Stimulated activated CD4-positive, alpha-beta T cell treated with anti-CD3 and anti-CD28 coated beads, Interleukin-4, amount 100 ng/mL, for 4 hours (primary cell): ENCODE results near the gene LMOD1.
A peak's percentile ranks its signal among the peaks of the same experiment; 100 is the strongest.
"Not testable (repeated sequence)": the region's sequence is repeated elsewhere in the genome, so short reads cannot be mapped to it uniquely, and the experiment has no call there.

Source experiments
- DNase-seq, 2 experiments: peaks; one replicate each; pipeline ENCODE4 v3.0.0-alpha.2; 2020

The LMOD1 gene

GRCh38 chr1:201890806-201891450 is 55.4 kb downstream of the LMOD1 start:
- no peak for DNase-seq

- DNase-seq = no peak
Observed at GRCh38 chr1:201890223-201890622, 56.1 kb downstream of the LMOD1 start.

GRCh38 chr1:201889090-201889968 is 57.0 kb downstream of the LMOD1 start:
- no peak for DNase-seq

- peak in 1 of 2 experiments; percentile 8 for DNase-seq
Observed at GRCh38 chr1:201888282-201889089, 57.9 kb downstream of the LMOD1 start, which contains the start of gene SHISA4. SHISA4 (plus strand) TSS chr1:201888898; CDS start chr1:201888995, 97 bp downstream.

- no peak for DNase-seq
Observed at GRCh38 chr1:201887116-201887866, 59.1 kb downstream of the LMOD1 start.

GRCh38 chr1:201886103-201886885 is 60.1 kb downstream of the LMOD1 start:
- DNase-seq = no peak

- no peak for DNase-seq
Observed at GRCh38 chr1:201885531-201886075, 60.7 kb downstream of the LMOD1 start.

GRCh38 chr1:201884425-201884824 is 61.9 kb downstream of the LMOD1 start:
- no peak for DNase-seq

- no peak for DNase-seq
Observed at GRCh38 chr1:201883786-201884185, 62.6 kb downstream of the LMOD1 start.

- no peak for DNase-seq
Observed at GRCh38 chr1:201883266-201883665, 63.1 kb downstream of the LMOD1 start.

GRCh38 chr1:201882665-201883132 is 63.6 kb downstream of the LMOD1 start:
- no peak for DNase-seq

- no peak for DNase-seq
Observed at GRCh38 chr1:201881617-201882016, 64.7 kb downstream of the LMOD1 start.

- no peak for DNase-seq
Observed at GRCh38 chr1:201880928-201881571, 65.3 kb downstream of the LMOD1 start.

- no peak for DNase-seq
Observed at GRCh38 chr1:201877877-201878401, 68.4 kb downstream of the LMOD1 start.

GRCh38 chr1:201876148-201876818 is 70.1 kb downstream of the LMOD1 start:
- DNase-seq = no peak

- DNase-seq = no peak
Observed at GRCh38 chr1:201874672-201875071, 71.7 kb downstream of the LMOD1 start.

- DNase-seq = no peak
Observed at GRCh38 chr1:201870397-201870796, 76.0 kb downstream of the LMOD1 start.

- DNase-seq = no peak
Observed at GRCh38 chr1:201861448-201861847, 84.9 kb downstream of the LMOD1 start.

- no peak for DNase-seq
Observed at GRCh38 chr1:201859424-201859823, 86.9 kb downstream of the LMOD1 start.

- not testable (repeated sequence) for DNase-seq
Observed at GRCh38 chr1:201856722-201857121, 89.6 kb downstream of the LMOD1 start.
